Esophagus muscularis mucosa (tissue), 4 donors: Measurements from ENCODE around the gene RFTN1.
"Not testable (repeated sequence)": the region's sequence is repeated elsewhere in the genome, so short reads cannot be mapped to it uniquely, and the experiment has no call there.

Experiments used
- EP300 ChIP-seq: sonication (generic); formaldehyde crosslinking; IDR thresholded peaks from one replicate; pipeline ENCODE4 v1.6.1; 2017; ENCODE audit warnings: antibody characterized with exemption
- POLR2A ChIP-seq: fragments of 450-650 bp; IDR thresholded peaks from one replicate; pipeline ENCODE4 v1.6.1; 2017; ENCODE audit warnings: antibody characterized with exemption, moderate library complexity, mild to moderate bottlenecking, low read depth
- POLR2AphosphoS5 ChIP-seq, 2 donors: sonication (generic); formaldehyde crosslinking; IDR thresholded peaks; one replicate each; pipeline ENCODE4 v1.6.1; 2017; ENCODE audit warnings: antibody characterized with exemption in 2 of 2
- TF ChIP-seq, protein P1 (sequence below), 3 experiments: fragments of 200-600 bp in 2 of 3; fragments of 450-650 bp in 1 of 3; sonication (generic) in 2 of 3; IDR thresholded peaks; one replicate each; pipeline ENCODE4 v1.5.1; 2017 to 2019; ENCODE audit warnings: antibody characterized with exemption in 3 of 3, mild to moderate bottlenecking in 2 of 3, moderate library complexity in 1 of 3

DNA sequence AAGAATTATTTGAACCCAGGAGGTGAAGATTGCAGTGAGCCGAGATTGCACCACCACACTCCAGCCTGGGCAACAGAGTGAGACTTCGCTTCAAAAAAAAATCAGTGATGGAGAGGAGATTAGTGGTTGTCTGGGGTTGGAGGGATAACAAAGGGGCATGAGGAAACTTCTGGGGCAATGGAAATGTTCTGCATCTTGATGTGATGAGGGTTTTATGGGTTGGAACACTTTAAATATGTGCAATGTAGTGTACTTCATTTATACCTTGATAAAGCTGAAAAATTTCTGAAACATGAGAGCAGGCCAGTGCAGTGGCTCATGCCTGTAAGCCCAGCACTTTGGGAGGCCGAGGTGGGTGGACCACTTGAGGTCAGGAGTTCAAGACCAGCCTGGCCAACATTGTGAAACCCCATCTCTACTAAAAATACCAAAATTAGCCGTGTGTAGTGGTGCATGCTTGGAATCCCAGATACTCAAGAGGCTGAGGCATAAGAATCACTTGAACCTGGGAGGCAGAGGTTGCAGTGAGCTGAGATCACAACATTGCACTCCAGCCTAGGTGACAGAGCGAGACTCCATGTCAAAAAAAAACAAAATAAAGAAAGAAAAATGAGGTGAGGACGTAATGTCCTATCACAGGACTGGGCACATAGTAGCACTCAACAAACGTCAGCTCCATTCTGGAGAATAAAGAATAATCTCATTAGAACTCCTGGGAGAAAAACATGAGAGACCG lies 24.0 kb downstream of the RFTN1 start:
- TF ChIP-seq, protein P1, sequence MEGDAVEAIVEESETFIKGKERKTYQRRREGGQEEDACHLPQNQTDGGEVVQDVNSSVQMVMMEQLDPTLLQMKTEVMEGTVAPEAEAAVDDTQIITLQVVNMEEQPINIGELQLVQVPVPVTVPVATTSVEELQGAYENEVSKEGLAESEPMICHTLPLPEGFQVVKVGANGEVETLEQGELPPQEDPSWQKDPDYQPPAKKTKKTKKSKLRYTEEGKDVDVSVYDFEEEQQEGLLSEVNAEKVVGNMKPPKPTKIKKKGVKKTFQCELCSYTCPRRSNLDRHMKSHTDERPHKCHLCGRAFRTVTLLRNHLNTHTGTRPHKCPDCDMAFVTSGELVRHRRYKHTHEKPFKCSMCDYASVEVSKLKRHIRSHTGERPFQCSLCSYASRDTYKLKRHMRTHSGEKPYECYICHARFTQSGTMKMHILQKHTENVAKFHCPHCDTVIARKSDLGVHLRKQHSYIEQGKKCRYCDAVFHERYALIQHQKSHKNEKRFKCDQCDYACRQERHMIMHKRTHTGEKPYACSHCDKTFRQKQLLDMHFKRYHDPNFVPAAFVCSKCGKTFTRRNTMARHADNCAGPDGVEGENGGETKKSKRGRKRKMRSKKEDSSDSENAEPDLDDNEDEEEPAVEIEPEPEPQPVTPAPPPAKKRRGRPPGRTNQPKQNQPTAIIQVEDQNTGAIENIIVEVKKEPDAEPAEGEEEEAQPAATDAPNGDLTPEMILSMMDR (IDR thresholded peaks at IDR 0.05), result not testable (repeated sequence)
- TF ChIP-seq POLR2A, EP300: not testable (repeated sequence)
- peak; percentile 28 to 61 for TF ChIP-seq POLR2AphosphoS5 (IDR thresholded peaks at IDR 0.05)
